ENCODE data around the gene FOXO6. TPM values are rescaled to one million over a fixed set of nuclear protein-coding genes. Genes with fewer than 3 reads are reported as not detected.

FOXO6 gene
- total and polyA plus RNA-seq, 2 donors (not counting 1 experiment from before 2014, with no cell fraction given): under 0.01 TPM; not detected in 1

DNA sequence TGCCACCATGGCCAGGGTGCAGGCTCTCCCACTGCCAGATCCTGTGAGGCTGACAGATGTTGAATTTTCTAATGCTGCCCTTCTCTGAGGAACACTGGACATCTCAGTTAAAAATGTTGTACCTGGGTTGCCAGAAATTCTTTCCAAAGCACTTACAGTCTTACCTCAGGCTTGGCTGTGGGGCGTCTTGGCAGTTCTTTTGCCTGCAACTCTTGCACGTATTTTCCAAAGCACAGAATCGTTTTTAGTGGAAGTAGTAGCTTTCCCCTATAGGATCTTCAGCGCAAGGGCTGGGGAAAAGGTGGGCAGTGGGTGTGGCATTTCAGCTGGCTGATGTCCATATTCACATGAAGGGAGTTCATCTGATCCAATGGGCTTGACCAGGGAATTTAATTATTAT lies 69.3 kb downstream of the FOXO6 start:
- no peak for DNase-seq (ENCODE audit: low read depth in 2 of 2)
- Histone ChIP-seq H3K79me2 (ENCODE audit: control insufficient read depth, insufficient read depth, low read length) (no peaks in the 10 kb centered on the region), H3K27ac (ENCODE audit: insufficient read depth, low read length) (no peak overlapping the region), H3K27me3 (ENCODE audit: control insufficient read depth, insufficient read depth, low read length) (no peaks in the 10 kb centered on the region), H3K4me3 (replicated peaks in 1 of 4; ENCODE audit: control extremely low read depth in 1 of 4, insufficient read depth in 1 of 4, low read depth in 3 of 4, low read length in 4 of 4) (no peak overlapping the region), H3K9me3 (ENCODE audit: control insufficient read depth, insufficient read depth, low read depth, low read length) (no peaks in the 10 kb centered on the region), H3K36me3 (ENCODE audit: control insufficient read depth, insufficient read depth, low read length) (no peaks in the 10 kb centered on the region), H3K4me1 (ENCODE audit: control insufficient read depth, extremely low read depth, insufficient read depth, low read length) (peaks cover 11% of the 10 kb centered on the region), H4K20me1 (ENCODE audit: control insufficient read depth, extremely low read depth, insufficient read depth, low read length) (no peaks in the 10 kb centered on the region), H3K9ac (ENCODE audit: insufficient read depth, low read length) (no peak overlapping the region), H2AFZ (ENCODE audit: low read length) (no peak overlapping the region), H3K4me2 (ENCODE audit: extremely low read depth, insufficient read depth, low read length) (no peak overlapping the region)
- TF ChIP-seq EZH2 (IDR thresholded peaks at IDR 0.05; ENCODE audit: low read length, missing control alignments): no peak
- TF ChIP-seq, protein P1, sequence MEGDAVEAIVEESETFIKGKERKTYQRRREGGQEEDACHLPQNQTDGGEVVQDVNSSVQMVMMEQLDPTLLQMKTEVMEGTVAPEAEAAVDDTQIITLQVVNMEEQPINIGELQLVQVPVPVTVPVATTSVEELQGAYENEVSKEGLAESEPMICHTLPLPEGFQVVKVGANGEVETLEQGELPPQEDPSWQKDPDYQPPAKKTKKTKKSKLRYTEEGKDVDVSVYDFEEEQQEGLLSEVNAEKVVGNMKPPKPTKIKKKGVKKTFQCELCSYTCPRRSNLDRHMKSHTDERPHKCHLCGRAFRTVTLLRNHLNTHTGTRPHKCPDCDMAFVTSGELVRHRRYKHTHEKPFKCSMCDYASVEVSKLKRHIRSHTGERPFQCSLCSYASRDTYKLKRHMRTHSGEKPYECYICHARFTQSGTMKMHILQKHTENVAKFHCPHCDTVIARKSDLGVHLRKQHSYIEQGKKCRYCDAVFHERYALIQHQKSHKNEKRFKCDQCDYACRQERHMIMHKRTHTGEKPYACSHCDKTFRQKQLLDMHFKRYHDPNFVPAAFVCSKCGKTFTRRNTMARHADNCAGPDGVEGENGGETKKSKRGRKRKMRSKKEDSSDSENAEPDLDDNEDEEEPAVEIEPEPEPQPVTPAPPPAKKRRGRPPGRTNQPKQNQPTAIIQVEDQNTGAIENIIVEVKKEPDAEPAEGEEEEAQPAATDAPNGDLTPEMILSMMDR (conservative IDR thresholded peaks at IDR 0.05 in 1 of 2, IDR thresholded peaks at IDR 0.05 in 1 of 2; ENCODE audit: low read depth in 1 of 2, low read length in 2 of 2): no peak

DNA sequence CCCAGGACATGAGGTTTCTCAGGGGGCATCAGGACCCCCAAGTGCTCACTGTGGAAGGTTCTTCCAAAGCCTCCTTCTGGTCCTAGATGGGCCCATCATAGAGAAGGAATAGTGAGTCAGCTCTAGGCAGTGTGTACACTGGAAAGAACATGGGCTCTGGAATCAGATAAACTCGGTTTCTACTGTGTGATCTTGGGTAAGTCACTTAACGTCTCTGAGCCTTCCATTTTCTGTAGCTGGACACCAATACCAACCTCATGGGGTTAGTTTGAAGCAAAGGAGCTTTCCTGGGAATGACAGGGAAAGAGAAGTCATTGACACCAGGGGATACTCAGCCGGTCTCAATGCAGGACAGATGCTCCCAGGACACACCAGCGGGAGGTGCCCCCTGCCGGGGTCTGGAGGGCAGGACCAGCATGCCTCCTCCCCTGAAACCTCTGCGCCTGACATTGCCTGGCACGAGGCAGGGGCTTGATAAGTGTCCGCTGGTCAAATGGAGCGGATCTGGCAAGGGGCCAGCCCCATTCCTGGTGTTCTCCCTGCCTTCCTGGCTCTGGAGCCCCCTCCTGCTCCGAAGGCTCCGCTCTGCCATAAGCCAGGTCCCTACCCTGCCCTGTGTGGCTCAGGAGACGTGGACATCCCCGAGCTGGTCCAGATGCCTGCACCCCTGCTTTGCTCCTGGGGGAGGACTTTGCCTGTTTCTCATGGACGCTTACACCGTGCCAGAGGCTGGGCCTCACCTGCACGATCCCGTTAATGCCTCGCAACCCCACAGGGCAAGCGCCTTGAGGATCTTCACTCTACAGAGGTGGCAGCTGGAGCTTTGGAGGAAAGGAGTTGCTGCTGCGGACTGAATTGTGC lies 70.5 kb downstream of the FOXO6 start:
- no peak overlapping the region for H3K27ac ChIP-seq (ENCODE audit: insufficient read depth, low read length)
- H3K9me3 ChIP-seq (ENCODE audit: control insufficient read depth, insufficient read depth, low read depth, low read length): no peaks in the 10 kb centered on the region
- DNase-seq (ENCODE audit: low read depth in 2 of 2): no peak
- H4K20me1 ChIP-seq (ENCODE audit: control insufficient read depth, extremely low read depth, insufficient read depth, low read length): no peaks in the 10 kb centered on the region
- no peaks in the 10 kb centered on the region for H3K27me3 ChIP-seq (ENCODE audit: control insufficient read depth, insufficient read depth, low read length)
- H3K4me3 ChIP-seq (replicated peaks in 1 of 4; ENCODE audit: control extremely low read depth in 1 of 4, insufficient read depth in 1 of 4, low read depth in 3 of 4, low read length in 4 of 4): no peak overlapping the region
- H3K4me1 ChIP-seq (ENCODE audit: control insufficient read depth, extremely low read depth, insufficient read depth, low read length): peaks cover 11% of the 10 kb centered on the region
- no peaks in the 10 kb centered on the region for H3K36me3 ChIP-seq (ENCODE audit: control insufficient read depth, insufficient read depth, low read length)
- H3K4me2 ChIP-seq (ENCODE audit: extremely low read depth, insufficient read depth, low read length): no peak overlapping the region
- H3K79me2 ChIP-seq (ENCODE audit: control insufficient read depth, insufficient read depth, low read length): no peaks in the 10 kb centered on the region
- H2AFZ ChIP-seq (ENCODE audit: low read length): no peak overlapping the region
- no peak overlapping the region for H3K9ac ChIP-seq (ENCODE audit: insufficient read depth, low read length)
- TF ChIP-seq EZH2 (IDR thresholded peaks at IDR 0.05; ENCODE audit: low read length, missing control alignments): no peak
- TF ChIP-seq, protein P1 (conservative IDR thresholded peaks at IDR 0.05 in 1 of 2, IDR thresholded peaks at IDR 0.05 in 1 of 2; ENCODE audit: low read depth in 1 of 2, low read length in 2 of 2): no peak

Other genes starting within 250 kb of the FOXO6 start
- 20.0 and 24.8 TPM in 2 replicates for gene SCMH1, start 119.1 kb upstream of the FOXO6 start, total RNA-seq
- gene SCMH1, start 119.1 kb upstream of the FOXO6 start, polyA plus RNA-seq: 20.8 and 27.8 TPM in 2 replicates
- not detected in 2 replicates for gene EDN2, start 123.2 kb downstream of the FOXO6 start, total RNA-seq
- not detected in 2 replicates for gene EDN2, start 123.2 kb downstream of the FOXO6 start, polyA plus RNA-seq

Data from fibroblast of lung (primary cell).